ENCODE results near the gene CAMKMT. TPM values are rescaled to one million over a fixed set of nuclear protein-coding genes. Genes with fewer than 3 reads are reported as not detected.

Gene CAMKMT
- total RNA-seq, 1 donor from 2014 or later, result 12.5 TPM

DNA sequence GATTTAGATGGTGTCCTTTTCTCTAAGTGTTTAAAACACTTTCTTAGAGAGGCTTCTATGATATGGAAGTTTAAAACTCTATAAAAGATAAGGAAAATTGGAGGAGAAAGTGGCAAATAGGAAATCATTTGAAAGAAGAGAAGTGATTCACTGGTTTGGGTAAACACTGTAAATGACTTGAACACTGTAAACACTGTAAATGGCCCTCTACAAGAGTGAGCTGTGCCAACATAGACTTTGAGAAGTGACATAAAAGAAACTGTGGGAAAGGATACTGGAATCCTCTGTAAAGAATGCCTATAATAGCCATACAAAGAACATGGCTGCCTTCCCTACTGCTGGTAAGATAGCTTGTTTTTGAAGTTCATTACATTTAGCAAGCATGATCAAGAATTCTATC is 368.8 kb downstream of the CAMKMT start:
- intact Hi-C loops (cut with micrococcal nuclease), result no loop called here

DNA sequence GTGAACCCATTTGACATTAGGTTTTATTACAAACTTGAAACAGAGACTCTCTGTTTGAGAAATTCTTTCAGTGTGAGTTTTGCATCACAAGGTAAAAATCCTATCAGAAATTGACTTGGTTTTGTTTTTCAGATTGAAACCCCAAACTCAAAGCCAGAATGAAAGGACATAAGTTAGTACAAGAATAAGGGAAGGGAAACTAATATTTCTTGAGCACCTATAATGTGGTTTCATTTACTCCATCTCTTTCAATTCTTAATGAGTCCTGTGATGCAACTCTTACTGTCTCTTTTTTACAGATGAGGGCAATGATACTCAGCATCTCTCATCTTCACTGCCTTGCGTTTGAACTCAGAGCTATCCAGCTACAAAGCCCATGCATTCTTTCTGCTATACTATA is 369.8 kb downstream of the CAMKMT start:
- intact Hi-C loops (cut with micrococcal nuclease), result no loop called here

DNA sequence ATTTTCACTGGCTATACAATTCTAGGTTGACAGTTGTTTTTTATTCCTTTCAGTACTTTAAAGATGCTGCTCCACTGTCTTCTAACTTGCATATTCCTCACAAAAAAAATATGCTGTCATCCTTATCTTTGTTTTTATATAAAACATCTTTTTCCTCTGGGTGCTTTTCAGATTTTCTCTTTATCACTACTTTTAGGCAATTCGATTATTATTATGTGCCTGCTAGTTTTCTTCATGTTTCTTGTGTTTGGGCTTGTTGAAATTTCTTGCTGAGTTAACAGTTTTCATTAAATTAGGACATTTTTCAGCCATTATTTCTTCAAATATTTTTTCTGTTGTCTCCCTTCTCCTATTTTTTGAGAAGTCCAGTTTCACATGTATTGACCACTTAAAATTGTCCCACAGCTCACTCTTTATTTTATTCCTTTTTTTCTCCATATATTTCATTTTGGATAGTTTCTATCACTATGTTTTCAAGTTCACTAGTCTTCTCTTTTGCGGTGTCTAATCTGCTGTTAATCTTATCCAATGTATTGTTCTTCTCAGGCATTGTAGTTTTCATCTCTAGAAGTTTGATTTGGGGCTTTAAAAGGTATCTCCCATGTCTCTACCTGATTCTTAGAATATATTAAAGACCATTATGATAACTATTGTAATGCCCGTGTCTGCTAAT is 374.7 kb downstream of the CAMKMT start:
- intact Hi-C loops (cut with micrococcal nuclease), result no loop called here

DNA sequence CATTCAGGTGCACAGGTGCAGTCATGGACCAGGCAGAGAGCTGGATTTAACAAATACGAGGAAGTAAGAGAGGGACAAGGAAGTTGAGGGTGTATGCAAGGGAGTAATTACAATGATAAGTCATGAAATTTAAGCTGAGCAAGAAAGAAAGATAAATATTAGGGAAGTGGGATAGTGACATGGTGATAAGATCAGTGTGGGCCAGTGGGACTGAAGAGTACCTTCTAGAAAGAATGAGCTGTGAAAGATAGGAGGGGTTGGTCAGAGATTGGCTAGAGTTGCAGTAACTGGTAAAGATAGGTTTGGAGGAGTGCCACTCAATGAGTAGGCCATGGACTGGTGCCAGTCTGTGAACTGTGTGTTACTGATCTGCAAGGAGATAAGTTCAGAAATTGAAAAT is 378.9 kb downstream of the CAMKMT start:
- intact Hi-C loops (cut with micrococcal nuclease), result no loop called here

DNA sequence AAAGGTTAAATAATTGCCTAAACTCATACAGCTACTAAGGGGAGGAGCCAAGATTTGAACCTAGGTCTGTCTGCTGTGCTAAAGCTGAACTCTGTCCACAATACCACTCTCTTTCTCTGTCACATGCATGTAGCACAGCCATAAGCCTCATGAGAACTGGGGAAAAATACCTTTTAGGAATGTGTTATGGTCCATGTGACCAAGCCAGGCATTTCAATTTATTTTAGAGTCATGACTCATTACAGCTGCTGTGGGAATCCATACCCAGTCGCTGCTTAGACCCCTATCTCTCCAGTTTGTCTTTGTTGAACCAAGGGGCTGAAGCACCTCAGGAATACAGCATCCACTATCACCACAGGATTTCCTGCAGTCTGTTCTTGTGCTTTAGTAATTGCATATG is 379.8 kb downstream of the CAMKMT start:
- intact Hi-C loops (cut with micrococcal nuclease), result no loop called here

DNA sequence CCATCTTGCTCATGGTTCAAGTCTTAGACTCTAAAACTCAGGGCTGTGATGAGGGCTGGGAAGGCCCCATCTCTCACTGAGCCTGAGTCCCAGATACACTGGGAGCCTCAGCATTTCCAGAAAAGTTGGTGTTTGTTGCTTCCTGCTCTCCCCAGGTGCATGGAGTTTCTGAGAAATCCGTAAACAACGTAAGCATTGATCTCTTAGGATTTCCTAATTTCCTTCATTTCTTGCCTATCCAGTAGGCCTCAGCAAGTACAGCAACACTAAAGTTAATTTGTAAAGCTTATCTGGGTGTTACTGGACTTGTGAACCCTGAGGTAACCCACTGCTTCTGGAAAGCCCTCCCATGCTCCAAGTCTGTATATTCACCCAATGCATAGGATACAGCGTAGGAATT is 380.3 kb downstream of the CAMKMT start:
- intact Hi-C loops (cut with micrococcal nuclease), result no loop called here

DNA sequence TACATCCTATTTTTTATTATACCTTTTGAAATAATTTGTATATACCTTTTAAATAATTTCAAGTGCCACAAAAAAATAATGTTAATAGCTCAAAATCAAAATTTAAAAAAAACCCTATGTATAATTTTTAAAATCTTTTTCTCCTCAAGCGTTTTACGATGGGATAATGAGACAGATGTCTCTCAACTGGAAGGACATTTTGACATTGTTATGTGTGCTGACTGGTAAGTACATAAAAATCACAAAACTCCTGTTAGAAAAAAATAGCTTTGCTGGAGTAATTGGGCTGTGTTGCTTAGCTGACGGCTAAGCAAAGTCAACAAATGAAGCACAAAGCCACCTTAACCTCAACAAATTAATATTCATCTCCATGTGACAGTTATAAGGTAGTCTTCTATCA is 381.7 kb downstream of the CAMKMT start:
- intact Hi-C loops (cut with micrococcal nuclease), result no loop called here

DNA sequence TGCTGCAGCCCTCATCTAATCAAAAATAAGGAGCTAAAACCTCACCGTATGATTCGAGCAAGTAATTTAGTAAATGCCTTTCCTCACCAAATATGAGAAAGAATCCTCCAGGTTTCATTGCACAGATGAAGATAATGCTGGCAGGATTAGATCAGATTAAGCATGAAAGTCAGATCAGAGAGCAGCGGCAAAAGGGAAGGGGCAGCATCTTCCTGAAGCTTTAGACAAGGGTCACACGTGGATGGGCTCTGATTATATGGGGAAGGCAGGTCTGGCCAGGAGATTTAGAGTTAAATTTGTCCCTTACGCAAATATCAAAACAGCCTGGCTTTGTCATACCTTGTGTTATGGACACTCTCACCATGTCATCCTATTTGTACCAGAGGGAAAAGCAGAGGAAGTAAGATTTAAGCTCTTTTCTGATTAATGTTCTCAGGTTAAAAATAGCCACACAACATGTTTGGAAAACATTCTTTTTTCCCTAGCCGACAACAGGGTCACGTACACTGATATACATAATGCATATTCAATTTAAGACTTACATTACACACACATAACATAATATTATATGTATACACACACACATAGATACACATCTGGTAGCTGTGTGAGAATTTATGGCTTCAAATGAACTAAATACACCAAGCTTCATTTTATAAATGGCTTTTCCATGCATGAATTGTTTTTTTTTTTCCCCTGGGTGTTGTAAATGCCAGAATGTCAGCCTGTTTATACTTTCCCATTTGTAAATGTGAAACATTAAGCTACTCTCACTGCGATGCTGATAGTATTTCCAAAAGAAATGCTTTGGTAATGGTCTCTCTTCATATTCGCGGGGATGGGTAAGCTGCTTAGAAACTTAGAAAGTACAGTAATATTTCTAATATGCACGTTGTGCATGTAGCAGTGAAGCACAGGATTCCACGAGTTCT is 383.5 kb downstream of the CAMKMT start:
- intact Hi-C loops (cut with micrococcal nuclease), result no loop called here

DNA sequence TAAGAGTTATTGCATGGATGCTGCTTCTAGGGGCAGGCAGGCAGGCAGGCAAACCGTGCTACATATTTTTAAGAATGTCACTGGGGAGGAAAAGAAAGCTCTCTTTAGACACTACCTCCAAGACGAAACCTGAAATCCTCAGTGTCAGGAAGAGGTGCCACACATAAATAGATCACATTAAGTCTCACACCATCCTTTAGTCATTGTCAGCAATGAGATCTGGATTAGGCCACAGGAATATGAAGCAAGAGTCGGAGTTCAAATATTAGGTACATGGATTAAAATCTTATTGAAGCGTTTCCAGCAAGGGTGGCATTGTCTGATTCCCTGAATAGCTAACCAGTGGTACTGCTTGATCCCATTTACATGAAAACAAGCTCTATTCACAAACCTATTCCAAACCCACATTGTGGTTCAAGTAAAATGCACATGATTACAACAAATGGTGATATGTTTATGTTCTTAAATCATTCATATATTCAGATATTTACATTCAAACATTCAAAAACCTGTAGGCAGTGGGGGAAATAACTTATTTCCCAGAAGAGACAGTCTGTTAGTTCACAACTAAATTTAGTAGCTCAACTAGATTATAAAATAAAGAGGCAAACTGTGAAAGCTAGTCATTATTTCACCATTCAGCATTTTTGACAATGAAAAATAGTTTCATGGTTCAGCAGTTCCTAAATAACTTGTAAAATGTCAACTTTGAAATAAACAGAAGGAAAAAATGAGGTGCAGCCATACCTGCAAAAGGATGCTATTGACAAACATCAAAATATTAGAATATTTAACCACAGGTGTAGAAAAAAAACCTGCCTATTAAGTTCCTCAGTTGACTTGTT is 384.4 kb downstream of the CAMKMT start:
- intact Hi-C loops (cut with micrococcal nuclease), result no loop called here

DNA sequence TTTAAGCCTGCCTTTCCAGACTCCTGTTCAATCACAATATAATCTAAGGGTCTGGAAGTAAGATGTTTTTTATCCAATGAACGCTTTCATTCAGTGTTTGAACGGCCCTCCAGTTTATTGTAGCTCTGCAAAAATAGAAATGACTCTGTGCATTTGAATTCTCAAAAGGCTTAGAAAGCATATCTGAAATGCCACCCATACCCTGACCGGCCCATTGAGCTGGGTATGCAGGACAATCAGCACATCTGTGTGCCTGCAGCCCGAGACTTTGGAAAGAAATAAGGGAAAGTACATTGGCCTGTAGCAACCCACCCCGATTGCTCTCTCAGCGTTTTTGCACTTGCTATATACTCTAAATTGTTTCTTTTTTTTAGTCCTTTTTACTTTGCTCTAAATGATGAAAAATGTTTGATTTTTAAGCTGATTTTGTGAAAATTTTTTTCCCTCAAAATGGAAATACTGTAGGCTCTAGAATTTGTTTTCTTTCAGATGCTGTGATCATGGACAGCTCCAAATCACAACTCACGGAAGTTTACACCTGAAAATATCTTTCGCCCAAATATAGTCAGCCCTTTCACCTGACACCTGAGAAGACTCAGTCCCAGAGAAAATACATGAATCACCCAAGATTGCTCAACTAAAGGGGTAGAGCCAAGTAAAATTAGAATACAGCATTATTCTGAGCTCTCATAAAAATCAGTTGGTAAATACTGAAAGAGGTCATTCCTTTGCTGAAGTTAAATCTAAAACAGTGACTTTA is 385.3 kb downstream of the CAMKMT start:
- intact Hi-C loops (cut with micrococcal nuclease), result no loop called here

DNA sequence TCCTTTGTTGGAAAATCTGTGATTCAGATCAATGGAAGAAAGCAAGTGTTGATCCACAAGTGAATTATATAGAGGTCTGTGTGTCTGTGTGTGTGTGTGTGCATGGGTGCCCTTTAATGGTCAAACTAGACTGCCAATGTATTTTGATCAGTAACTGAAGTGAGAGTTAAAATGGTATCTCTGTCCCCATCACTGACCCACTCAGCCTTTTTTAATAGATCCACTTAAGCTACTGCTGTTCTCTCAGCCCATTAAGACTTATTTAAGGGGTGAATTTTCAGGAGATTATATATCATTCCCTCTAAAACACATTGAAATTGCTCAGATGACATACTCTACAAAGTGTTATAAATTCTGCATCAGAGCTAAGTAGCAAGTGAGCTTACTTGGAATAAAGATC is 386.0 kb downstream of the CAMKMT start:
- intact Hi-C loops (cut with micrococcal nuclease), result no loop called here

DNA sequence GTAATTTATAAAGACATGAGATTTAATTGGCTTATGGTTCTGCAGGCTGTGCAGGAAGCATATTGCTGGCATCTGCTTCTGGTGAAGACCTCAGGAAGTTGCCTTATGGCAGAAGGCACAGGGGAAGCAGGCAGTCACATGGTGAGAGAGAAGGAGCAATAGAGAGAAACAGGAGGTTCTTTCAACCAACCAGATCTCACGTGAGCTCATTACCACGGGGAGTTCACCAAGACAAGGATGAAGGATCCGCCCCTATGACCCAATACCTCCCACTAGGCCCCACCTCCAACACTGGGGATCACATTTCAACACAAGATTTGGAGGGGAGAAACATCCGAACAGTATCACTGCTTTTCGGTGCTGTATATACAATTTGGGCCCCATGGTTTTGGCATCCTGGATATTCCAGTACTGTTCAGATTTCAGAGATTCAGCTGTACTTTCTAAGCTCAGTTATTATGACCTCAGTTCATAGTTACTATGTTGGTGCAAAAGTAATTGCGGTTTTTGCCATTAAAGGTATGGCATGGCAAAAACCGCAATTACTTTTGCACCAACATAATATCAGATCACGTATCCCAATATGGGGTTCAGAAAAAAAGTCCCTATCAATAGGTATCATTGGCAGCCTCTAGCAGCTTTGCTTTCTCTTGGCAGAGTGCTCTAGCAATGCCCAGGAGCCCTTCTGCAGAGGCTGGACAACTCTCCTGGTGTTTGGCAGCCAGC is 390.2 kb downstream of the CAMKMT start:
- intact Hi-C loops (cut with micrococcal nuclease), result no loop called here

DNA sequence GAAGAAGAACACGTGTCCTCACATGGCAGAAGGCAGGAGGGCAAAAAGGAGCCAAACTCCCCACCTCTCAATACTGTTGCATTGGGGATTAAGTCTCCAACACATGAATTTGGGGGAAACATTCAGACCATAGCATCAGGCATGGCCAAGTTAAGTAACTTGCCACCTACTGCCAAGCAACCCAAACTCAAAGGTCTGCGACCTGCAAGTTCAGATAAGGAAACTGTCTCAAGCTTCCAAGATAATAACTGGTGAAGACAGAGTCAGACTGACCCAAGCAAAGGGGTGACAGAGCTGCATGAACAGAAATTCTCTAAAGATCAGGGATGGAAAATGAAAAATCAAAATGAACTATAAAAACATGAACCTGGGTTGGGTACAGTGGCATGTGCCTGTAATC is 391.0 kb downstream of the CAMKMT start:
- intact Hi-C loops (cut with micrococcal nuclease), result no loop called here

DNA sequence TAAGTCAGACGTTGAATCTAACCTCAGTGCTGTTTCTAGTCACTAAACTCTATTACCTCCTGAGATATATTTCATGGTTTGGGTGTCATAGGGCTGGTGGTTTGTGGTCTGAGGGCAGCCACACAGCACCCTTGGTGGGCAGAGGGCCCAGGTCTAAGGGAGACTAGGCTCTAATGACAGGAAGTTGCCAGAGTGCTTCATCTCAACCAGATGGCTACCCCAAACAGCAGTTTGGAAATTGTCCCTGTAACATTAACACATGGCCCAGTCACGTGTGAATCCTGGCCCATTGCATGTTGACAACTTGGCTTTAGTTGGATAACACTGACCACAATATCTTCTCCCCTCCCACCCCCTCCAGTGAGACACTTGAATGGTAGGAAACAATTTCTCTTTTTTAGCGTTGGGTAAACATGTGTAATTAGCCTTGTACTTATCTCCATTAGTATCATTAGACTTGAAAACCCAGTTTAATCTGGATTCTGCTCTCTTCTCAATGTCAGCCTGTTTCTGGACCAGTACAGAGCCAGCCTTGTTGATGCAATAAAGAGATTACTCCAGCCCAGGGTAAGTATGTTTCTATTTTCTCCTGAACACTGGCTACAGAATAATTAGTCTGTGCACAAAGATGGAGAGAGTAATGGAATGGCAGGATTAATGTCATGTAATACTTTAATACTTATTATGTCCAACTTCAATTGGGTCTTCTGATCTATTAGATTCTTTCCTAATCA is 392.0 kb downstream of the CAMKMT start:
- intact Hi-C loops (cut with micrococcal nuclease), result no loop called here

DNA sequence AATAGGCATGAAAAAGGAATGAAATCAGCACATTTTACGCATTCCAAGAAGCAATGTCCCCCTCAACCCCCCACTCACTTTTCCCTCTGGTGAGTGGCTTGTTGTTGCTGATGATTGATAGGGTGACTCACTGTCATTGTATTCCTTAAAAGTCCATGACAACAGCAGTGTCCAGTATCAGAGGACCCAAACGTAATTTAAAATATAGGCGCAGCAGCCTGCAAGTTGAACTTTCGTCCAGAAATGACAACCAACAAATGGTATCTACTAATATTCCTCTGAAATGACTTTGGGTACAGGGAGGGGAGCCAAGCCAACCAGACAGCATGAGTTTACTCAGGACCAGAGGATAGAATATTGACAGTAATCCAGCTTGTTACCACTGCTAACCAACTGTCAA is 396.8 kb downstream of the CAMKMT start:
- intact Hi-C loops (cut with micrococcal nuclease), result no loop called here

DNA sequence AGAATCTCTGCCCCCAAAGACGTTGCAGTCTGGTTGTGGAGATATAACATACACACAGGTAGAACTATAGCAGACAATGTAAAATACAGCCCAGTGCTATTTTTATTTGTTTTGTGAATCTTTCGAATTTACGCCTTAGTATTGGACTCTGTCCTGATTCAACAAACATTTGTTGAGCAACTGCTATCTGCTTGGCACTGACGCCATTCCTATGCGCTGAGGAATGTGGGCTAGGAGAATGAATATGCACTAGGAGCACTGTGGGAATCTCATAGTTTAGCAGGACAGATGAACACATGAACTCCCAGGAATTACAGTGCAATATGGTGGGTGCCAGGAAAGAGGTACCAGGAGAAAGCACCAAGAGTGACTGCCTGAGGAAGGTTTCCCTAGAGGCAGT is 398.1 kb downstream of the CAMKMT start:
- intact Hi-C loops (cut with micrococcal nuclease), result no loop called here

DNA sequence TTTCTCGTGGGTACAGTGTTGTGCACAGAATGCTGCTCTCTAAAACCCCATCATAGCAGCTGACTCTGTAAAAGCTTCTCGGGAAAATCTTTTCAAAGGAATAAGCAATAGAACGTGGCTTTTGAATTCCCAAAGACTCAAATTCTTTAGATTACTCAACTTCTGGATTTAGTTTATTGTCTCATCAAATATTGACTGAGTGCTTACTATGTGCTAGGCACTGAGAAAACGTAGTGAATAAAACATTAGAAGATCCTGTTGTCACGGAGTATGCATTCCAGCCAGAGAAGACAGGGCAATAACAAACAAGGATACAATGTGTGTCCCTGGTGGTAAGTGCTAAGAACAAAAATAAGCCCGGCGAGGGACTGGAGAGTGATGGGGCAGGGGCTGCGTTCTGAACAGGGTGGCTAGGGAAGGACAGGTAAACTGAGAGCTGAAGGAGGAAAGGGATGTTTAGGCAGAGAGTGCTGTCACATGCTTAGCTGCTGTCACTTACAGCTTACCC is 401.6 kb downstream of the CAMKMT start:
- intact Hi-C loops (cut with micrococcal nuclease), result no loop called here

DNA sequence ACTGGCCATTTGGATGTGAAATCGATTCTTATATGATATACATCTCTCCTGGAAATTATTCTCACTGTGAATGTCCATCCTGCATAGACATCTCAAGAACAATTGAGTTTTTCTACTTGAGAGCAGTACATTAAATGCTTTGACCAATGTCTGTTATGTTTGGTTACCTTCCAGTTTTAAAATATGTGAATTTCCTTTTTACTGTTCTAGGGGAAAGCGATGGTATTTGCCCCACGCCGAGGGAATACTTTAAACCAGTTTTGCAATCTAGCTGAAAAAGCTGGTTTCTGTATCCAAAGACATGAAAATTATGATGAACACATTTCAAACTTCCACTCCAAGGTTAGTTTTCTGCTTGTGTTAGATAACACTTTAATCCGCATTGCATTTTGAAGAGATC is 404.5 kb downstream of the CAMKMT start:
- intact Hi-C loops (cut with micrococcal nuclease), result no loop called here

DNA sequence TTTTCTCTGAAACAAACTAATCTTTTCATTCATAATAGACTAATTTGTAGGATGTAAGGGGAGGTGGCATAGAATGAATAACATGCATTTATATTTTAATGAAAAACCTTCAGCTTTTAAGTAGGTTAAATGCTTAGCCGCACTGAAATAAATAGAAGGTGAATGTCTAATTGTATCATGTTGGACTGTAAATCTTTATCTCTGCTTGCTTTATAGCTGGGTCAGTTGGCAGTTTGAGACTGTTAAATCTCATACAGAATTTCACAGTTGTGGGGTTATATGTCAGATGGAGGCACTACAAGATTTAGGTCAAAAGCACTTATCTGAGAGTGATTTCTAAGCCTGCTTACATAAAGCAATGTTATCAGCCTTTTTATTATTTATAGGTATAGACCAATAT is 405.0 kb downstream of the CAMKMT start:
- intact Hi-C loops (cut with micrococcal nuclease), result no loop called here

DNA sequence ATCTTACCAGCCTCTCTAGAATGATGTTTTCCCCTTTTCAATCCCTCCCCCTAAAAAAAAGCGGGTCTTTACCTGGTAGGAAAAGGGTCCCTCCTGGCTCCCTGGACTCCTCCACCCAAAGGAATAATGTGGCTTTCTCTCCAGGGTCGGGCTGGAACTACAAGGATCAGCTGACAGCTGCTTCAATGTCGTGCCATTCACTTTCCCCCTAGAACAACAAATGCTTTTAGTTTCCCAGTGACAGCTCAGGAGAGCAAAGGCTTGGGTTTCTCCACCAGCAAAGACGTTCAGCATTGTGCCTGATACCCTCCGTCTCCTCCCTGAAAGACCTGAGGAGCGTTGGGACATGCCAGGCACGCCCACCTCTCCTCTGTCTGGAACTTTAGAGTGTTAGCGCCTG is 405.9 kb downstream of the CAMKMT start:
- intact Hi-C loops (cut with micrococcal nuclease), result no loop called here

All from T-helper 2 cell treated with Interferon-gamma antibody and Interleukin-4, amounts not matched to agents 100 ng/mL and 5 ng/mL, for 36 hours (primary cell).